Body of pancreas (tissue), 4 donors: Measurements from ENCODE around the gene ZNF722. TPM values are rescaled to one million over a fixed set of nuclear protein-coding genes. Genes with fewer than 3 reads are reported as not detected.
A peak's percentile ranks its signal among the peaks of the same experiment; 100 is the strongest.

ENCODE experiments used
- ATAC-seq: fragments of 150-250 bp; one replicate; pipeline ENCODE4 v1.9.1; 2016
- DNase-seq, 4 donors: peaks; one replicate each; pipeline ENCODE4 v3.0.0-alpha.2; 2019
- H3K27ac ChIP-seq, 4 donors: fragments of 200-600 bp; sonication (generic); 1 replicate in 3 of 4; 2 replicates in 1 of 4; pipeline versions ENCODE4 v1.5.1 to v1.6.1; 2016 to 2019; ENCODE audit warnings: mild to moderate bottlenecking in 1 of 4, mixed read lengths in 1 of 4, moderate library complexity in 1 of 4
- H3K27me3 ChIP-seq, 2 donors: fragments of 200-600 bp; sonication (generic); one replicate each; pipeline ENCODE4 v1.6.0; 2016; ENCODE audit warnings: mild to moderate bottlenecking in 1 of 2
- H3K36me3 ChIP-seq, 2 donors: fragments of 200-600 bp; sonication (generic); replicated peaks in 1 of 2; 2 replicates each; pipeline ENCODE4 v1.5.1; 2016; ENCODE audit warnings: low read depth in 2 of 2; ENCODE audit not compliant: insufficient read depth in 1 of 2
- H3K4me1 ChIP-seq: fragments of 200-600 bp; sonication (generic); one replicate; pipeline ENCODE4 v1.6.0; 2016
- H3K4me3 ChIP-seq, 2 donors: fragments of 200-600 bp; sonication (generic); 1 replicate in 1 of 2; 2 replicates in 1 of 2; pipeline ENCODE4 v1.5.1; 2016 to 2019
- H3K9me3 ChIP-seq, 3 donors: fragments of 200-600 bp; sonication (generic); 1 replicate in 2 of 3; 2 replicates in 1 of 3; pipeline ENCODE4 v1.5.1; 2016
- POLR2A ChIP-seq, 3 donors: fragments of 450-650 bp; IDR thresholded peaks; one replicate each; pipeline ENCODE4 v1.6.1; 2016; ENCODE audit warnings: antibody characterized with exemption in 3 of 3, mild to moderate bottlenecking in 2 of 3
- WGBS, 2 donors: methylation state at CpG; one replicate each; pipeline ENCODE4 v1.1.5; 2017; 5-methylcytosine and 5-hydroxymethylcytosine counted together
- intact Hi-C: fragments of 100-400 bp; cut with DNase I; formaldehyde crosslinking; loops from one replicate; pipeline ENCODE4 v1.15.1; 2023
- small RNA-seq: library from RNA; depleted of rRNA; stranded (forward); fragments of <200 nt; gene quantifications from one replicate; pipeline ENCODE3, GENCODE V24; 2016
- total RNA-seq, 2 donors: library from RNA; depleted of rRNA; stranded (reverse); fragments of >200 nt; gene quantifications; one replicate each; pipeline ENCODE4 v1.1.0, GENCODE V29; 2016
- TF ChIP-seq, protein P1 (sequence below), 7 experiments: fragments of 450-650 bp in 4 of 7; fragments of 200-600 bp in 3 of 7; sonication (generic) in 3 of 7; IDR thresholded peaks; one replicate each; pipeline ENCODE4 v1.5.1; 2016 to 2019; ENCODE audit warnings: antibody characterized with exemption in 7 of 7

The ZNF722 gene
- total RNA-seq, 2 donors from 2014 or later = not detected

DNA sequence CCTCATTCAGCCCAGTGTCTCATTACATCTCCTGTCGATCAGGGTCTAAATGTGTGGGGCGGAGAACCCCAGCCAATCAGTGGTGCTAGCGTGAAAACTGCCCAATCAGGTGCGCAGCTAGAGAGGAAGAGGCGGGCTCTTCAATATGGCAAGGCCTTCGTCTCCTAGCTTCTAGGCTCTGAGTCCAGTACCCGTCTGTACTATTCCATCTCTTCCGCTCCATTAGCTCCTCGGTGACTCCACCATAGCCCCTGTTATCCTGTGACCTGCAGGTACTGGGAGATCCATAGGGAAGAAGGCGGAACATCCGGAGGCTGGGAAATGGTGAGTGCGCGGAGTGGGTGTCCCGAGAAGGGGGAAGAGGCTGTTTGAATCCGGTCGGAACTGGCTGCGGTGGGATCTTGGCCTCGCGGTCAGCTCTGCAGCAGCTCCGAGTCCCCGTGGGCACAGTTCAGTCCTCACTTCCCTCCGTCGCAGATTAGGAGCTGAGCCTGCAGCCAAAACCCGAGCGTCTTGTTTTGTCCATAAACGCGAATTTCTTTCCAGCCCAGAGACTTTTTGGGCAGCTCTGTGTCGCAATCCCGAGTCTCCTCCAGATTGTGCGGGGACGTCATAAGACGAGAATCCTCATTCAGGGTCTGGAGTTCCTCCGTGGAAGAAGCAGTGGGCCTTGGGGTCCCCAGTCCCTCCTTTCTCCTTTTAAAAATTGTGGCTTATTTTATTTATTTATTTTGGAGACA is 46.8 kb downstream of the ZNF722 start, which contains the start of gene ZNF727:
TSS of gene ZNF727 (plus strand) at position 134 of the 740 bp plus-strand sequence. CDS start at position 322, 188 bp downstream.
- ATAC-seq (peak; percentile 97), DNase-seq (peak; percentile 53 to 85 (median 76))
- H3K27me3 ChIP-seq = no peaks in the 10 kb centered on the region
- peak within 1 kb of the TSS in 3 of 4 donors; percentile 62 to 77 (median 71) for H3K27ac ChIP-seq
- H3K36me3 ChIP-seq = no peaks in the 10 kb centered on the region
- WGBS, 2 donors = 5 to 11% methylated on average over 26 to 33 of the region's 33 CpGs
- H3K9me3 ChIP-seq = peaks cover 0 to 6% (median 0%) of the 10 kb centered on the region in 3 donors
- no peaks in the 10 kb centered on the region for H3K4me1 ChIP-seq
- peak within 1 kb of the TSS; percentile 30 to 54 for H3K4me3 ChIP-seq
- intact Hi-C loops = no loop called here
- peak in 2 of 3 donors; percentile 42 to 53 for TF ChIP-seq POLR2A (IDR thresholded peaks at IDR 0.05)
- TF ChIP-seq, protein P1, sequence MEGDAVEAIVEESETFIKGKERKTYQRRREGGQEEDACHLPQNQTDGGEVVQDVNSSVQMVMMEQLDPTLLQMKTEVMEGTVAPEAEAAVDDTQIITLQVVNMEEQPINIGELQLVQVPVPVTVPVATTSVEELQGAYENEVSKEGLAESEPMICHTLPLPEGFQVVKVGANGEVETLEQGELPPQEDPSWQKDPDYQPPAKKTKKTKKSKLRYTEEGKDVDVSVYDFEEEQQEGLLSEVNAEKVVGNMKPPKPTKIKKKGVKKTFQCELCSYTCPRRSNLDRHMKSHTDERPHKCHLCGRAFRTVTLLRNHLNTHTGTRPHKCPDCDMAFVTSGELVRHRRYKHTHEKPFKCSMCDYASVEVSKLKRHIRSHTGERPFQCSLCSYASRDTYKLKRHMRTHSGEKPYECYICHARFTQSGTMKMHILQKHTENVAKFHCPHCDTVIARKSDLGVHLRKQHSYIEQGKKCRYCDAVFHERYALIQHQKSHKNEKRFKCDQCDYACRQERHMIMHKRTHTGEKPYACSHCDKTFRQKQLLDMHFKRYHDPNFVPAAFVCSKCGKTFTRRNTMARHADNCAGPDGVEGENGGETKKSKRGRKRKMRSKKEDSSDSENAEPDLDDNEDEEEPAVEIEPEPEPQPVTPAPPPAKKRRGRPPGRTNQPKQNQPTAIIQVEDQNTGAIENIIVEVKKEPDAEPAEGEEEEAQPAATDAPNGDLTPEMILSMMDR (IDR thresholded peaks at IDR 0.05) = no peak

DNA sequence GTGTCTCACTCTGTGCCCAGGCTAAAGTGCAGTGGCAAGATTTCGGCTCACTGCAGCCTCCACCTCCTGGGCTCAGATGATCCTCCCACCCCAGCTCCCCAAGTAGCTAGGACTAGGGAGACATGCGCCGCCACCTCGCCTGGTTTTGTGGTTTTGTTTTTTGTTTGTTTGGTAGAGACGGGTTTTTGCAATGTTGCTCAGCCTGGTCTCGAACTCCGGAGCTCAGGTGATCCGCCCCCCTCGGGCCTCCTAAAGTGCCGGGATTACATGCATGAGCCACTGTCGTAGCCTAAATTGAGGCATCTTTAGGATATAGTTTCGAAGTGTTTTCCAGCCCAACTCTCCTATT is 47.4 kb downstream of the ZNF722 start:
- no peaks in the 10 kb centered on the region for H3K4me1 ChIP-seq
- peak in 1 of 4 donors; percentile 14 for DNase-seq

More for the DNA sequence above, 47.4 kb downstream of the ZNF722 start:
- intact Hi-C loops = no loop called here
- WGBS, 2 donors = 15 to 31% methylated on average over 11 to 12 of the region's 12 CpGs
- peak overlapping the region in 3 of 4 donors; percentile 62 to 77 (median 71) for H3K27ac ChIP-seq
- ATAC-seq = no peak
- H3K36me3 ChIP-seq = no peaks in the 10 kb centered on the region
- H3K4me3 ChIP-seq = peak overlapping the region; percentile 30 to 54
- no peaks in the 10 kb centered on the region for H3K27me3 ChIP-seq
- TF ChIP-seq, protein P1 (IDR thresholded peaks at IDR 0.05) = no peak
- no peak for TF ChIP-seq POLR2A (IDR thresholded peaks at IDR 0.05)
- H3K9me3 ChIP-seq = peaks cover 0 to 6% (median 0%) of the 10 kb centered on the region in 3 donors

Small RNA genes within 50 kb of the gene (small RNA-seq; reads per million reads assigned to genes)
- not detected for gene AC092634.1
- not detected for gene AC092634.7
- not detected for gene VN1R36P

Other genes starting within 250 kb of the ZNF722 start
- gene ZNF727, start 46.6 kb downstream of the ZNF722 start, total RNA-seq = 1 to 10 TPM; 2.1 to 8.2 TPM
- gene ZNF735, start 208.4 kb downstream of the ZNF722 start, total RNA-seq = not detected
- gene ZNF679, start 229.6 kb downstream of the ZNF722 start, total RNA-seq = not detected